PFSK-1 (cell line): Measurements from ENCODE around the gene LYPLAL1.

ENCODE experiments used
- FOXP2 ChIP-seq: optimal IDR thresholded peaks from 2 replicates; pipeline ENCODE3; 2011; ENCODE audit warnings: borderline replicate concordance, control low read depth, inconsistent platforms; ENCODE audit not compliant: insufficient read depth; ENCODE audit errors: extremely low read length, extremely low read depth
- POLR2AphosphoS5 ChIP-seq: IDR thresholded peaks from 2 replicates; pipeline ENCODE4 v1.6.1; 2012; ENCODE audit warnings: low read depth, mild to moderate bottlenecking, control low read depth, low read length, moderate library complexity
- SIN3A ChIP-seq: IDR thresholded peaks from 2 replicates; pipeline ENCODE4 v1.6.1; 2012; ENCODE audit warnings: mild to moderate bottlenecking, low read length, moderate library complexity, borderline replicate concordance; ENCODE audit not compliant: insufficient read depth
- TAF1 ChIP-seq: IDR thresholded peaks from 2 replicates; pipeline ENCODE4 v1.6.1; 2012; ENCODE audit warnings: low read length, control low read depth, borderline replicate concordance; ENCODE audit not compliant: insufficient read depth
- TF ChIP-seq, protein P1 (sequence below), 2 experiments: IDR thresholded peaks; 2 replicates each; pipeline versions ENCODE4 v1.6.1 to v1.8.0; 2011 to 2012; ENCODE audit warnings: low read depth in 2 of 2, low read length in 2 of 2, control low read depth in 1 of 2, inconsistent platforms in 1 of 2, mild to moderate bottlenecking in 1 of 2, moderate library complexity in 1 of 2; ENCODE audit not compliant: insufficient read depth in 1 of 2

LYPLAL1 gene

DNA sequence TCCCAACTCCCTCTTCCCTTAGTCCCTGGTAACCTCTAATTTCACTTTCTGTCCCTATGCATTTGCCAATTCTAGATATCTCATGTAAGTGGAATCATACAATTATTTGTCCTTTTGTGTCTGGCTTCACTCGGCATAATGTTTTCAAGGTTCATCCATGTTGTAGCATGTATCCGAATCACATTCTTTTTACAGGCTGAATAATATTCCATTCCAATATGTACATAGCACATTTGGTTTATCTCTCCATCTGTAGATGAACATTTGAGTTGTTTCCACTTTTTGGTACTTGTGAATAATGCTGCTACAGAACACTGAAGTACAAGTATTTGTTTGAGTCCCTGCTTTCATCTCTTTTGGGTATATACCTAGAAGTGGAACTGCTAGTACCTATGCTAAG is 857 bp upstream of the LYPLAL1 start:
- no peak for TF ChIP-seq SIN3A
- TF ChIP-seq, protein P1, sequence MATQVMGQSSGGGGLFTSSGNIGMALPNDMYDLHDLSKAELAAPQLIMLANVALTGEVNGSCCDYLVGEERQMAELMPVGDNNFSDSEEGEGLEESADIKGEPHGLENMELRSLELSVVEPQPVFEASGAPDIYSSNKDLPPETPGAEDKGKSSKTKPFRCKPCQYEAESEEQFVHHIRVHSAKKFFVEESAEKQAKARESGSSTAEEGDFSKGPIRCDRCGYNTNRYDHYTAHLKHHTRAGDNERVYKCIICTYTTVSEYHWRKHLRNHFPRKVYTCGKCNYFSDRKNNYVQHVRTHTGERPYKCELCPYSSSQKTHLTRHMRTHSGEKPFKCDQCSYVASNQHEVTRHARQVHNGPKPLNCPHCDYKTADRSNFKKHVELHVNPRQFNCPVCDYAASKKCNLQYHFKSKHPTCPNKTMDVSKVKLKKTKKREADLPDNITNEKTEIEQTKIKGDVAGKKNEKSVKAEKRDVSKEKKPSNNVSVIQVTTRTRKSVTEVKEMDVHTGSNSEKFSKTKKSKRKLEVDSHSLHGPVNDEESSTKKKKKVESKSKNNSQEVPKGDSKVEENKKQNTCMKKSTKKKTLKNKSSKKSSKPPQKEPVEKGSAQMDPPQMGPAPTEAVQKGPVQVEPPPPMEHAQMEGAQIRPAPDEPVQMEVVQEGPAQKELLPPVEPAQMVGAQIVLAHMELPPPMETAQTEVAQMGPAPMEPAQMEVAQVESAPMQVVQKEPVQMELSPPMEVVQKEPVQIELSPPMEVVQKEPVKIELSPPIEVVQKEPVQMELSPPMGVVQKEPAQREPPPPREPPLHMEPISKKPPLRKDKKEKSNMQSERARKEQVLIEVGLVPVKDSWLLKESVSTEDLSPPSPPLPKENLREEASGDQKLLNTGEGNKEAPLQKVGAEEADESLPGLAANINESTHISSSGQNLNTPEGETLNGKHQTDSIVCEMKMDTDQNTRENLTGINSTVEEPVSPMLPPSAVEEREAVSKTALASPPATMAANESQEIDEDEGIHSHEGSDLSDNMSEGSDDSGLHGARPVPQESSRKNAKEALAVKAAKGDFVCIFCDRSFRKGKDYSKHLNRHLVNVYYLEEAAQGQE (IDR thresholded peaks at IDR 0.05; ENCODE audit: insufficient read depth in 1 of 2, low read depth in 2 of 2, low read length in 2 of 2) = no peak
- TF ChIP-seq POLR2AphosphoS5 = no peak
- no peak for TF ChIP-seq FOXP2
- no peak for TF ChIP-seq TAF1

DNA sequence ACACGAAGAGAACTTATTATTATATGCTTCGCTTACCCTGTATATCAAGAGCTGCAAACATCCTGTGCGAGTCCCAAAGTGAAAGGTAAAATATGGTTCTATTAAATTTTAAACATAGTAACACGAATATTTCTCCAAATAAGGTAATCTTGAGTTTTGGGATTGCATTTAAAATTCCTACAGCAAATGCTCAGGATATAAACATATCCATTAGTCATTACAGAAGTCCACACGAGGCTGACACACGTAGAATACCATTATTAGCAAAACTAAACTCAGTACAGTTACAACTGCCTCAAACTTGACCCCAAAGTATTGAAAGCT is 282 bp upstream of the LYPLAL1 start:
- TF ChIP-seq TAF1 = no peak
- no peak for TF ChIP-seq POLR2AphosphoS5
- TF ChIP-seq SIN3A = no peak
- TF ChIP-seq, protein P1 (IDR thresholded peaks at IDR 0.05; ENCODE audit: insufficient read depth in 1 of 2, low read depth in 2 of 2, low read length in 2 of 2) = no peak
- no peak for TF ChIP-seq FOXP2

DNA sequence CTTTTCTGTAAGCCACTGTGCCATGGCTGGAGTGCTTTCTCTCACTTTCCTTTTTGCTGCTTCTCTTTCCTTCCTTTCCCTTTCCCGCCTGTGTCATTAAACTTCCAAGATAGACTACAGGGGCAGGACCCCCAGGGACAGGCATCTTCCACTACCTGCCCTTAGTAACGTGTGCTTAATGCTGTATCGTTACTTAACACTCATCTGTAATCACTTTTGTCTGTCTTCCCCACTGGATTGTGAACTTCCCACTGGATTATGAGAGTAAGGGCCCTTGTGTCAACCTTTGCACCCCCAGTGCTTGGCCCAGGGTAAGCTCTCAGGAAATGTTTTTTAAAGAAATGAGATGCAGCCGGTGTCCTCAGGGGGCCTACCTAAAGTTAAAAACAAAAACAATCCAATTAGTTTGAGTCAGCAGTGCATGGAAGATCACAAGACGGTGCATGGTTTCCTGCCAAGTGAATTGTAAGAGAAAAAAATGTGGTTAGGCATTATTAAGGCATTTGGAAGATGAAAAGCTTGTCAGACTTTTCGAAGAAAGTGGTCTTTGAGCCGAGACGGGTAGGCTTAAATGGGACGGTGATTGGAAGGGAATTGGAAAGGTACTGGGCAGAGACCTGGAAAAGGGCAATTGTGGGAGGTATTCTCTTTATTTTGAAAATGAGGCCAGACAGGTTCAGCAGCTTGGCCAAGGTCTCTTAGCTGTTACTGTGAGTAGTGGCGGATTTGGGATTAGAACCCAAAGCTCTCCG is 958 bp downstream of the LYPLAL1 start:
- peak; percentile 26; the same call in 1 of the 2 replicates for TF ChIP-seq TAF1
- TF ChIP-seq FOXP2 = no peak
- no peak for TF ChIP-seq SIN3A

DNA sequence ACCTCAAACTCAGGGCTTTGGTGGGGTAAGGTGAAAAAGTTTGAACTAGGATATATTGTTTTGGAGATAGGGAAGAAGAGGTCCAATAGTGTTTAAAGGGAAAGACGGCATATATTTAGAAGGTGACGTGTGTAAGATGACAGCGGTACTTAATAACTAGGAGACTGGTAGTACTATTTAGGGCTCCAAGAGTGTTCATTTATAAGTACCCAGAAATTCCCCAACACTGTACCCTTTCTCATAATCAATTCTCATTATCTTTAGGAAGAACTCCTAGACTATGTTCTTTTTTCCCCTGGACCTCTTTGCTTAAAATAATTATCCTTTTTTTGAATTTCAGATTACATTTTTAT is 1.5 kb downstream of the LYPLAL1 start:
- TF ChIP-seq SIN3A (no peak), POLR2AphosphoS5 (no peak), TAF1 (no peak), FOXP2 (no peak)
- TF ChIP-seq, protein P1 (IDR thresholded peaks at IDR 0.05; ENCODE audit: insufficient read depth in 1 of 2, low read depth in 2 of 2, low read length in 2 of 2) = no peak

DNA sequence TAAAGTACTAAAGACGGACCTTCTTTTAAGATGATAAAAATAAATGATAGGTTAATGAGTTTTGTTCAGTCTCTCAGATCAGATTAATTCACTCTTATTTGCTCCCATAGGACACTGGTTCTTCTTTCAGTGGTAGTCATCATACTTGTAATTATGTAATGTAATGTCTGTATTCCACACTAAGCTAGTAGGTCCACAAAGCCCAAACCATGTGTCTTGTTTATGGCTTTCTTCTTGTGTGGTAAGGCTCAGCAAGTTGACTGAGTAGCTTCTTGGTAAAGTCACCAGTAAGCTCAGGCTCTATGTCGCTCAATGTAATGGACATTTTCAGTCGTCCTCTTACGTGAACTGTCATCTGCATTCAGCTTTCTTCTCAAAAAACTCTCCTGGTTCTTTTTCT is 2.5 kb downstream of the LYPLAL1 start:
- TF ChIP-seq POLR2AphosphoS5 = no peak
- TF ChIP-seq, protein P1 (IDR thresholded peaks at IDR 0.05; ENCODE audit: insufficient read depth in 1 of 2, low read depth in 2 of 2, low read length in 2 of 2) = no peak
- TF ChIP-seq TAF1 = no peak
- TF ChIP-seq SIN3A = no peak
- no peak for TF ChIP-seq FOXP2
